ENCODE data around the gene WBP2.
A peak's percentile ranks its signal among the peaks of the same experiment; 100 is the strongest.

Gene WBP2

DNA sequence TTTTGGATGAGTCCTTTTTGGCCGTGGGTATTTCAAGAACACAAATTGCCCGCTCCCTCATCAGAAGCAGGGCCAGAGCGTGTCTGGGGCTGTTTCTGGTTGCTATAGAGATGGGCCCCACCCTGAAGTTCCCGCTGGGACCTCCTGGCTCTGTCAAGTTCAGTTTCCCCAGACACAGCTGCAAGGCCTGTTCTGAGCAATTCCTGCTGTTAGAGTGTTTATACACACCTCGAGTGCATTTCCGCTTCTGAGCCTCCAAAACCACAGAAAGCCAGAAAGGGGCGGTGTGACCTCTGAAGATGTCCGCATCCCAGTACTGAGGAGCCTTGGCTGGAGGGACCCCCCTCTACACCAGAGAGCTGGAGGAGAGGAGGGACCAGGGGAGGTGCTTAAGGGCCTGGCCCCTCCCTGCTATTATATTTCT, 9.3 kb upstream of the WBP2 start (continued):
- TF ChIP-seq, protein P1, sequence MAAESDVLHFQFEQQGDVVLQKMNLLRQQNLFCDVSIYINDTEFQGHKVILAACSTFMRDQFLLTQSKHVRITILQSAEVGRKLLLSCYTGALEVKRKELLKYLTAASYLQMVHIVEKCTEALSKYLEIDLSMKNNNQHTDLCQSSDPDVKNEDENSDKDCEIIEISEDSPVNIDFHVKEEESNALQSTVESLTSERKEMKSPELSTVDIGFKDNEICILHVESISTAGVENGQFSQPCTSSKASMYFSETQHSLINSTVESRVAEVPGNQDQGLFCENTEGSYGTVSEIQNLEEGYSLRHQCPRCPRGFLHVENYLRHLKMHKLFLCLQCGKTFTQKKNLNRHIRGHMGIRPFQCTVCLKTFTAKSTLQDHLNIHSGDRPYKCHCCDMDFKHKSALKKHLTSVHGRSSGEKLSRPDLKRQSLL (tag by site-specific recombination; IDR thresholded peaks at IDR 0.05) = no peak
- TF ChIP-seq ZNF223 (tag by site-specific recombination; IDR thresholded peaks at IDR 0.05) (no peak), IKZF3 (tag by site-specific recombination; IDR thresholded peaks at IDR 0.05) (0 out of 2 replicates have a peak, but pooled peaks have one; percentile 16), ZNF184 (tag by site-specific recombination; IDR thresholded peaks at IDR 0.05) (no peak), ZNF302 (tag by site-specific recombination; IDR thresholded peaks at IDR 0.05; ENCODE audit: low read depth) (no peak), ZBTB20 (tag by site-specific recombination; IDR thresholded peaks at IDR 0.05) (no peak), ZNF510 (tag by site-specific recombination; IDR thresholded peaks at IDR 0.05; ENCODE audit: insufficient replicate concordance) (no peak), HOXD13 (CRISPR knock-in tag; IDR thresholded peaks at IDR 0.05; ENCODE audit: borderline replicate concordance) (no peak), ZNF23 (tag by site-specific recombination; IDR thresholded peaks at IDR 0.05; ENCODE audit: borderline replicate concordance) (no peak), ZNF514 (tag by site-specific recombination; IDR thresholded peaks at IDR 0.05) (no peak), ZNF600 (tag by site-specific recombination; IDR thresholded peaks at IDR 0.05) (peak; percentile 50; the same call in 1 of the 2 replicates), ZNF561 (tag by site-specific recombination; IDR thresholded peaks at IDR 0.05; ENCODE audit: borderline replicate concordance) (0 out of 2 replicates have a peak, but pooled peaks have one; percentile 75), ZSCAN30 (tag by site-specific recombination; IDR thresholded peaks at IDR 0.05) (no peak), TRIM28 (IDR thresholded peaks at IDR 0.05; ENCODE audit: borderline replicate concordance, low read length) (no peak), ZNF214 (tag by site-specific recombination; IDR thresholded peaks at IDR 0.05; ENCODE audit: borderline replicate concordance) (no peak), ZNF785 (tag by site-specific recombination; IDR thresholded peaks at IDR 0.05) (no peak), KLF9 (tag by site-specific recombination; IDR thresholded peaks at IDR 0.05; ENCODE audit: low read depth) (no peak), ZNF623 (tag by site-specific recombination; IDR thresholded peaks at IDR 0.05) (no peak), RBAK (tag by site-specific recombination; IDR thresholded peaks at IDR 0.05) (no peak), ZNF76 (tag by site-specific recombination; IDR thresholded peaks at IDR 0.05; ENCODE audit: borderline replicate concordance, low read depth) (no peak), KLF10 (tag by site-specific recombination; IDR thresholded peaks at IDR 0.05) (no peak), ZNF341 (tag by site-specific recombination; IDR thresholded peaks at IDR 0.05; ENCODE audit: low read depth) (peak; percentile 68), ZBTB1 (tag by site-specific recombination; IDR thresholded peaks at IDR 0.05) (no peak), ZNF248 (tag by site-specific recombination; IDR thresholded peaks at IDR 0.05) (no peak)
- TF ChIP-seq, protein P2, sequence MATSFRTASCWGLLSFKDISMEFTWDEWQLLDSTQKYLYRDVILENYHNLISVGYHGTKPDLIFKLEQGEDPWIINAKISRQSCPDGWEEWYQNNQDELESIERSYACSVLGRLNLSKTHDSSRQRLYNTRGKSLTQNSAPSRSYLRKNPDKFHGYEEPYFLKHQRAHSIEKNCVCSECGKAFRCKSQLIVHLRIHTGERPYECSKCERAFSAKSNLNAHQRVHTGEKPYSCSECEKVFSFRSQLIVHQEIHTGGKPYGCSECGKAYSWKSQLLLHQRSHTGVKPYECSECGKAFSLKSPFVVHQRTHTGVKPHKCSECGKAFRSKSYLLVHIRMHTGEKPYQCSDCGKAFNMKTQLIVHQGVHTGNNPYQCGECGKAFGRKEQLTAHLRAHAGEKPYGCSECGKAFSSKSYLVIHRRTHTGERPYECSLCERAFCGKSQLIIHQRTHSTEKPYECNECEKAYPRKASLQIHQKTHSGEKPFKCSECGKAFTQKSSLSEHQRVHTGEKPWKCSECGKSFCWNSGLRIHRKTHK (tag by site-specific recombination; IDR thresholded peaks at IDR 0.05) = no peak
- TF ChIP-seq, protein P3, sequence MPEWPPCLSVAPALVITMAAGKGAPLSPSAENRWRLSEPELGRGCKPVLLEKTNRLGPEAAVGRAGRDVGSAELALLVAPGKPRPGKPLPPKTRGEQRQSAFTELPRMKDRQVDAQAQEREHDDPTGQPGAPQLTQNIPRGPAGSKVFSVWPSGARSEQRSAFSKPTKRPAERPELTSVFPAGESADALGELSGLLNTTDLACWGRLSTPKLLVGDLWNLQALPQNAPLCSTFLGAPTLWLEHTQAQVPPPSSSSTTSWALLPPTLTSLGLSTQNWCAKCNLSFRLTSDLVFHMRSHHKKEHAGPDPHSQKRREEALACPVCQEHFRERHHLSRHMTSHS (tag by site-specific recombination; IDR thresholded peaks at IDR 0.05) = no peak
- TF ChIP-seq, protein P4, sequence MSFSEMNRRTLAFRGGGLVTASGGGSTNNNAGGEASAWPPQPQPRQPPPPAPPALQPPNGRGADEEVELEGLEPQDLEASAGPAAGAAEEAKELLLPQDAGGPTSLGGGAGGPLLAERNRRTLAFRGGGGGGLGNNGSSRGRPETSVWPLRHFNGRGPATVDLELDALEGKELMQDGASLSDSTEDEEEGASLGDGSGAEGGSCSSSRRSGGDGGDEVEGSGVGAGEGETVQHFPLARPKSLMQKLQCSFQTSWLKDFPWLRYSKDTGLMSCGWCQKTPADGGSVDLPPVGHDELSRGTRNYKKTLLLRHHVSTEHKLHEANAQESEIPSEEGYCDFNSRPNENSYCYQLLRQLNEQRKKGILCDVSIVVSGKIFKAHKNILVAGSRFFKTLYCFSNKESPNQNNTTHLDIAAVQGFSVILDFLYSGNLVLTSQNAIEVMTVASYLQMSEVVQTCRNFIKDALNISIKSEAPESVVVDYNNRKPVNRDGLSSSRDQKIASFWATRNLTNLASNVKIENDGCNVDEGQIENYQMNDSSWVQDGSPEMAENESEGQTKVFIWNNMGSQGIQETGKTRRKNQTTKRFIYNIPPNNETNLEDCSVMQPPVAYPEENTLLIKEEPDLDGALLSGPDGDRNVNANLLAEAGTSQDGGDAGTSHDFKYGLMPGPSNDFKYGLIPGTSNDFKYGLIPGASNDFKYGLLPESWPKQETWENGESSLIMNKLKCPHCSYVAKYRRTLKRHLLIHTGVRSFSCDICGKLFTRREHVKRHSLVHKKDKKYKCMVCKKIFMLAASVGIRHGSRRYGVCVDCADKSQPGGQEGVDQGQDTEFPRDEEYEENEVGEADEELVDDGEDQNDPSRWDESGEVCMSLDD (tag by site-specific recombination; IDR thresholded peaks at IDR 0.05) = no peak
- TF ChIP-seq, protein P5, sequence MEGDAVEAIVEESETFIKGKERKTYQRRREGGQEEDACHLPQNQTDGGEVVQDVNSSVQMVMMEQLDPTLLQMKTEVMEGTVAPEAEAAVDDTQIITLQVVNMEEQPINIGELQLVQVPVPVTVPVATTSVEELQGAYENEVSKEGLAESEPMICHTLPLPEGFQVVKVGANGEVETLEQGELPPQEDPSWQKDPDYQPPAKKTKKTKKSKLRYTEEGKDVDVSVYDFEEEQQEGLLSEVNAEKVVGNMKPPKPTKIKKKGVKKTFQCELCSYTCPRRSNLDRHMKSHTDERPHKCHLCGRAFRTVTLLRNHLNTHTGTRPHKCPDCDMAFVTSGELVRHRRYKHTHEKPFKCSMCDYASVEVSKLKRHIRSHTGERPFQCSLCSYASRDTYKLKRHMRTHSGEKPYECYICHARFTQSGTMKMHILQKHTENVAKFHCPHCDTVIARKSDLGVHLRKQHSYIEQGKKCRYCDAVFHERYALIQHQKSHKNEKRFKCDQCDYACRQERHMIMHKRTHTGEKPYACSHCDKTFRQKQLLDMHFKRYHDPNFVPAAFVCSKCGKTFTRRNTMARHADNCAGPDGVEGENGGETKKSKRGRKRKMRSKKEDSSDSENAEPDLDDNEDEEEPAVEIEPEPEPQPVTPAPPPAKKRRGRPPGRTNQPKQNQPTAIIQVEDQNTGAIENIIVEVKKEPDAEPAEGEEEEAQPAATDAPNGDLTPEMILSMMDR (tag by site-specific recombination; IDR thresholded peaks at IDR 0.05) = no peak
- TF ChIP-seq, protein P6, sequence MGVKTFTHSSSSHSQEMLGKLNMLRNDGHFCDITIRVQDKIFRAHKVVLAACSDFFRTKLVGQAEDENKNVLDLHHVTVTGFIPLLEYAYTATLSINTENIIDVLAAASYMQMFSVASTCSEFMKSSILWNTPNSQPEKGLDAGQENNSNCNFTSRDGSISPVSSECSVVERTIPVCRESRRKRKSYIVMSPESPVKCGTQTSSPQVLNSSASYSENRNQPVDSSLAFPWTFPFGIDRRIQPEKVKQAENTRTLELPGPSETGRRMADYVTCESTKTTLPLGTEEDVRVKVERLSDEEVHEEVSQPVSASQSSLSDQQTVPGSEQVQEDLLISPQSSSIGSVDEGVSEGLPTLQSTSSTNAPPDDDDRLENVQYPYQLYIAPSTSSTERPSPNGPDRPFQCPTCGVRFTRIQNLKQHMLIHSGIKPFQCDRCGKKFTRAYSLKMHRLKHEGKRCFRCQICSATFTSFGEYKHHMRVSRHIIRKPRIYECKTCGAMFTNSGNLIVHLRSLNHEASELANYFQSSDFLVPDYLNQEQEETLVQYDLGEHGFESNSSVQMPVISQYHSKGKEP (tag by site-specific recombination; IDR thresholded peaks at IDR 0.05) = peak; percentile 27; the same call in 1 of the 2 replicates
- TF ChIP-seq, protein P7, sequence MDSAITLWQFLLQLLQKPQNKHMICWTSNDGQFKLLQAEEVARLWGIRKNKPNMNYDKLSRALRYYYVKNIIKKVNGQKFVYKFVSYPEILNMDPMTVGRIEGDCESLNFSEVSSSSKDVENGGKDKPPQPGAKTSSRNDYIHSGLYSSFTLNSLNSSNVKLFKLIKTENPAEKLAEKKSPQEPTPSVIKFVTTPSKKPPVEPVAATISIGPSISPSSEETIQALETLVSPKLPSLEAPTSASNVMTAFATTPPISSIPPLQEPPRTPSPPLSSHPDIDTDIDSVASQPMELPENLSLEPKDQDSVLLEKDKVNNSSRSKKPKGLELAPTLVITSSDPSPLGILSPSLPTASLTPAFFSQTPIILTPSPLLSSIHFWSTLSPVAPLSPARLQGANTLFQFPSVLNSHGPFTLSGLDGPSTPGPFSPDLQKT (IDR thresholded peaks at IDR 0.05; ENCODE audit: borderline replicate concordance, low read depth, low read length) = no peak

All from HEK293 (cell line).